ENCODE results near the gene CAPN7.

Gene CAPN7

DNA sequence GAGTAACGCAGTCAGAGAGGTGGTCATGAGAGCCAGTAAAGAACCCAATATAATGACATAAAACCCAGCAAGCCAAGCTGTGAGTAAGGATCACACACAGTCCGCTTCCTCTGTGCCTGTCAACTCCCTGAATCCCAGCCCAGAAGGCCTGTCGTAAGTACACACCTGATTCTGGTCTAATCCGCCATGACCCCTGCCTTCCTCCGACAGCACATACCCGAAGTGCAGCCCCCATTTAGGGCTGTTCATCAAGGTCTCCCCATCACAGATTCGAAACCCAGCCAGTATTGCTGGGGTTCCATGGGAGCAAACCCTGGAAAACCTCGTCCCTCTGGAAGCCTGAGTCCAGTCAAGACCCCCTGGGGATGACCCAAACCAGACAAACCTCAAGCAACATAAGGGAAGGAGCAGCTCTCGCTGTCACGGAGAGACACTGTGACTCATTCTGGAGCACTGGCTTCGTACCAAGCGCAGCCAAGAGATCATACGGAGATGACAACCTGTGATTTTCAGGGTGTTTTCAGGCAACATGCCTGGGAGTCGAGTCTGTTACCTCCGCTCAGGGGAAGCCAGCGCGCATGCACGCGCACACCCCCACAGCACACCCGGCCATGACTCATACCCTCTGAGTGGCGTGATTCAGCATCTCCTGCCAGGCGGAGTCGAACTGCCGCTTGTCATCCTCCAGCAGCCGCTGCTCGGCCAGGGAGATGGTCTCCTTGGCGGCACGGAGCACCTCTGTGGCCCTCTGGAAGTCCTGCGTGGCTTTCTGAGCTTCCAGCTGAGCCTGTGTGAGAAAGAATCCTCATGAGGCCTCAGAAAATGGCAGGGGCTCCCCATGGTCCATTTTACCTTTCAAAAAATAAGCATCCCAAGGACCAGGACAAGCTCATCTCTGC lies 63.3 kb downstream of the CAPN7 start:
- peak; percentile 87 for DNase-seq
- Mint-ChIP-seq H3K27me3 (peaks cover 8% of the 10 kb centered on the region), H3K9me3 (no peaks in the 10 kb centered on the region), H3K4me3 (peak overlapping the region; percentile 15), H3K4me1 (ENCODE audit: low read depth) (peaks cover 77% of the 10 kb centered on the region), H3K27ac (peak overlapping the region; percentile 87), H3K36me3 (ENCODE audit: low read depth) (peaks cover 5% of the 10 kb centered on the region)

- DNase-seq: no peak
- Mint-ChIP-seq H3K9me3 (peaks cover 2% of the 10 kb centered on the region), H3K27ac (no peak overlapping the region), H3K27me3 (peaks cover 8% of the 10 kb centered on the region), H3K4me1 (ENCODE audit: low read depth) (peaks cover 82% of the 10 kb centered on the region), H3K36me3 (ENCODE audit: low read depth) (peaks cover 7% of the 10 kb centered on the region), H3K4me3 (no peak overlapping the region)
Observed at GRCh38 chr3:15271030-15271429, 65.0 kb downstream of the CAPN7 start.

- Mint-ChIP-seq H3K4me1 (ENCODE audit: low read depth) (peaks cover 80% of the 10 kb centered on the region), H3K9me3 (peaks cover 2% of the 10 kb centered on the region), H3K4me3 (peak overlapping the region; percentile 28), H3K27me3 (peaks cover 8% of the 10 kb centered on the region), H3K36me3 (ENCODE audit: low read depth) (peaks cover 7% of the 10 kb centered on the region), H3K27ac (peak overlapping the region; percentile 56)
- peak; percentile 79 for DNase-seq
Observed at GRCh38 chr3:15271785-15272381, 65.8 kb downstream of the CAPN7 start.

DNA sequence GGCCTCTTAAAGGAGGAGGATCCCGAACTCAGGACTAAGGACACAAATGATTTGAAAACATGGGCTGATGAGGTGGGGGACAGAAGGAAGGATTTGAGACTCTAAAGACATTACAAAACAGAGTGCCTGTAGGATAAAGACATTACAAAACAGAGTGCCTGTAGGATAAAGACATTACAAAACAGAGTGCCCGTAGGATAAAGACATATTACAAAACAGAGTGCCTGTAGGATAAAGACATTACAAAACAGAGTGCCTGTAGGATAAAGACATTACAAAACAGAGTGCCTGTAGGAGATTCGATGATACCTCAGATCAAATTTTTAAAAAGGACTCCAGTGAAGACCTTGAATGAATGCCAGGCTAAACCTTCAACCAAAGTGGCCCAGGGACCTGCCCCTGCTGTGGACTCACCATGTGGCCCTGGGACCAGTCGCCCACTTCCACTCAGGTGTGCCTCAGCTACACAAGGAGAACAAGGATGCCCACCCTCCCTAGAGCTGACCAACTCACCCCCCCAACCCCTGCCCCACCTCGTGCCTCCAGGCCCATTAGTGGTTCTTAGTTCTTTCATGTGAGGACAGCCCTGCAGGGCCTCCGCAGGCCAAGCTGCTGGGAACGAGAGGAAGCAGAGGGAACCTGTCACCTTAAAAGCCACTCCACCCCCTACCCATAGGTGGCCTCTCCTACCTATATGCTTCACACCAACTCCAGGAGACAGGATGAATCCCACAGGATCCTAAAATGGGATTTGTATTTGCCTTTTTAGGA lies 66.6 kb downstream of the CAPN7 start:
- DNase-seq: peak; percentile 36
- Mint-ChIP-seq H3K4me3 (no peak overlapping the region), H3K27ac (peak overlapping the region; percentile 56), H3K27me3 (peaks cover 8% of the 10 kb centered on the region), H3K9me3 (peaks cover 2% of the 10 kb centered on the region), H3K4me1 (ENCODE audit: low read depth) (peaks cover 85% of the 10 kb centered on the region), H3K36me3 (ENCODE audit: low read depth) (peaks cover 7% of the 10 kb centered on the region)

- DNase-seq: peak; percentile 25
- no peak overlapping the region for H3K27ac Mint-ChIP-seq
- peaks cover 83% of the 10 kb centered on the region for H3K4me1 Mint-ChIP-seq (ENCODE audit: low read depth)
- H3K9me3 Mint-ChIP-seq: peaks cover 2% of the 10 kb centered on the region
- H3K27me3 Mint-ChIP-seq: peaks cover 8% of the 10 kb centered on the region
- no peak overlapping the region for H3K4me3 Mint-ChIP-seq
- H3K36me3 Mint-ChIP-seq (ENCODE audit: low read depth): peaks cover 7% of the 10 kb centered on the region
Observed at GRCh38 chr3:15273227-15273626, 67.2 kb downstream of the CAPN7 start.

DNA sequence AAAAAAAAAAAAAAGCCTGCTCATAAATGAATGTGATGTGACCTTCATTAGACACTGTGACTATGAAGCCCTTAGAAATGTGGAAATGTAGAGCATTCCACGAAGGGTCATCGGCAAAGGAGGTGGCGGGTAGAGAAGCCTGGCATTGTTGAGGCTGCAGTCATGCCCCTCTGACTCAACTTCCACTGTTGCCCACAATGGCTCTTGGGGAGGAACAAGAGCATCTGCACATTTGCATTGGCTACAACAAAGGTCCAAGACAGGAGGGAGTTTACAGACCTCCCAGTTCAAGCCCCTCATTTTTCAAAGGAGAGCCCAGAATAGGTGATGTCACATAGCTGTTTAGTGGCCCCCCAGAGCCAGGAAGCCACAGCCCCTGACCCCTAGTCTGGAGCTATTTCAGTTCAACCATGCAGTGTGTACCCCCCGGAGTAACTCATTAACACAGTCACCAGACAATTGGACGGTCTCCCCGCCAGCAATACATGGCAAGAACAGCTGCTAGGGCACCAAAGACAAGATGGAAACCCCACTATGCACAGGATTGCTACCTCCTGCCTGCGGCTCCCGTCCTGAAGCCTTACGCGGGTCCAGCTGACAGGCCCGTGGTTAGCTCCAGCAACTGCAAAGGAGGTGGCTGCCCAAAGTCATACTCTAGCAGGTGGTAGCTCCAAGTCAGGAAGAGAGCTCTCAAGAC lies 70.1 kb downstream of the CAPN7 start:
- Mint-ChIP-seq H3K27me3 (peaks cover 8% of the 10 kb centered on the region), H3K27ac (peak overlapping the region; percentile 86), H3K36me3 (ENCODE audit: low read depth) (peaks cover 2% of the 10 kb centered on the region), H3K9me3 (peaks cover 2% of the 10 kb centered on the region), H3K4me1 (ENCODE audit: low read depth) (peaks cover 84% of the 10 kb centered on the region), H3K4me3 (peak overlapping the region; percentile 32)
- no peak for DNase-seq

DNA sequence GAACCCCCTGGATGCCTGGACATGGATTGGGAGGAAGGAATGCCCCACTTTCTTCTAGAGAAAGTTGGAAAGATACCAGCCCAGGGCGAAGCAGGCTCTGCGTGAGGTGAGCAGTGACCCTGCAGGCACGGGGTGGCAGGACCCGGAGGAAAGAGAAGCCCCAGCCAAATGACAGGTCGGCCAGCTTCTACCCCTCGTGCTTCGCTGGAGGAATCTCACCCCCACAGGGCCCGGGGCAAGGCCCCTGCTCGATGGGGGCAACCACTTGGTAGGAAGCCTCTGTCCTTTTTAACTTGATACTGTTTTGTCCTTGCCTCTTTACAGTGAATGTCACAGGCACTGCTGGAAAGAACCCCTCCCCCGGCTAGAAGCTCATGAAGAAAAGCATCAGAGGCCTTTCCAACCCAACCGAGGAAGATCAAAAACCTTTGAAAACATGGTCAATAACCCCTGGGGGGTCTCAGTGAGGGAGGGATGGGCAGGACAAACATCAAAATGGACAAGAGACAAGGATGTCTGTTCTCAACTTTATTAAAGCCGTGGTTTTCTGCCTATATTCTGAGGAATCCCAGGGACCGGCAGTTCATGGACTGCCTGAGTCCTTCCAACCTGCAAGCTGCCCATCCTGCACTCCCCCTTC lies 71.9 kb downstream of the CAPN7 start:
- Mint-ChIP-seq H3K27ac (no peak overlapping the region), H3K36me3 (ENCODE audit: low read depth) (peaks cover 2% of the 10 kb centered on the region), H3K9me3 (peaks cover 2% of the 10 kb centered on the region), H3K27me3 (peaks cover 7% of the 10 kb centered on the region), H3K4me3 (no peak overlapping the region), H3K4me1 (ENCODE audit: low read depth) (peaks cover 72% of the 10 kb centered on the region)
- no peak for DNase-seq

DNA sequence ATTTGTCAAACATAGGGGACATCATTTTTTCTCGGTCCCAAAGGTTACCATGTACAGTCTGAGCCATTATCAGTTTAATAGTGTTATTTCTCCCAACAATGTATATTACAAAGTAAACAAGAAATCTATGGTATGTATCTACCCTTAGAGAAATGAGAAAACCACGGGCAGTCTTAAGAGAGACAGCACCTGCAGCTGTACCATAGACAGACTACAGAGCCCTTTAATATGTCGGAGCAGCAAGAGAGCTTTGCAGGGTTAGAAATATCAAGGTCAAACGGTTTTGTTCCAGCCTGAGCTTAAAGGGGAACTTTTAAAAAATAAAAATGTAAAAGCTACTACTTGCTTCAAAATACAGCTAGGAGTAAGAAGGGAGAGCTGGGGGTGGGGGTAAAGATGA lies 73.2 kb downstream of the CAPN7 start:
- Mint-ChIP-seq H3K27ac (peak overlapping the region; percentile 45), H3K9me3 (peaks cover 2% of the 10 kb centered on the region), H3K4me1 (ENCODE audit: low read depth) (peaks cover 71% of the 10 kb centered on the region)

DNA sequence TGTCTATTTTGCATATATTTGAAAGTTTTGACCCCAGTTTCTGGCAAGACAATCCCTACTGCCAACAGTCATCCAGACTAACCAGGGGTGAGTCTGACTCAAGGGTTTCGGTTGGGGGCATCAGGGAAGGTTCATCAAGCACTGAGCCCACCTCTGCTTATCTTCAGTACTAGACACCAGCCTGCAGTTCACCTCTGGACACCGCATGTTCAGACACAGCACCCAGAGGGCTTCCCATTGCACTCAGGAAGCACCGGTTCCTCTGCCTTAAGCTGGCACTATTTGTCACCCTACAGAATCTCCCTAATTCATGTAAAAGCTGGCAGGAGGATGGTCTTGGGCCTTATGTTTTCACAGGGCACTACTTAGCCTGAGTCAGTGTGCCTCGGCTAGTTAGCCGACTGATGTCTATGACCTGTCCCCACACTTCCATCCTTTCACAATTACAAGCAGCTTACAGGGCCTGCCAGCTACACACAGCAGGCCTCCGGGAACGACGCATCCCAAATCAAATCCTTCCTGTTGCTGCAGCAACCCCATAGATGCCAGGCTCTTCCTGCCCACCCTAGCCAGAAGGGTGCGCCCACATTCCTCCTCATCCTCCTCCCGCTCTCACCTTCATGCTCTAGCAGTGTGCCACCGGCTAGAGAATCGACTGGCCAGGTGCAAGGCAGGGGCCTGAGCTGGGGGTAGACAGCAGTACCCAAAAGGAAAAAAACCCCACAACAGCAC lies 73.8 kb downstream of the CAPN7 start:
- no peaks in the 10 kb centered on the region for H3K27me3 Mint-ChIP-seq
- H3K9me3 Mint-ChIP-seq: peaks cover under 1% of the 10 kb centered on the region
- peaks cover under 1% of the 10 kb centered on the region for H3K36me3 Mint-ChIP-seq (ENCODE audit: low read depth)
- no peak overlapping the region for H3K4me3 Mint-ChIP-seq
- DNase-seq: no peak
- peaks cover 70% of the 10 kb centered on the region for H3K4me1 Mint-ChIP-seq (ENCODE audit: low read depth)
- H3K27ac Mint-ChIP-seq: peak overlapping the region; percentile 45

More for the DNA sequence above, 73.2 kb downstream of the CAPN7 start:
- Mint-ChIP-seq H3K36me3 (ENCODE audit: low read depth) (peaks cover 2% of the 10 kb centered on the region), H3K4me3 (no peak overlapping the region), H3K27me3 (no peaks in the 10 kb centered on the region)
- no peak for DNase-seq

DNA sequence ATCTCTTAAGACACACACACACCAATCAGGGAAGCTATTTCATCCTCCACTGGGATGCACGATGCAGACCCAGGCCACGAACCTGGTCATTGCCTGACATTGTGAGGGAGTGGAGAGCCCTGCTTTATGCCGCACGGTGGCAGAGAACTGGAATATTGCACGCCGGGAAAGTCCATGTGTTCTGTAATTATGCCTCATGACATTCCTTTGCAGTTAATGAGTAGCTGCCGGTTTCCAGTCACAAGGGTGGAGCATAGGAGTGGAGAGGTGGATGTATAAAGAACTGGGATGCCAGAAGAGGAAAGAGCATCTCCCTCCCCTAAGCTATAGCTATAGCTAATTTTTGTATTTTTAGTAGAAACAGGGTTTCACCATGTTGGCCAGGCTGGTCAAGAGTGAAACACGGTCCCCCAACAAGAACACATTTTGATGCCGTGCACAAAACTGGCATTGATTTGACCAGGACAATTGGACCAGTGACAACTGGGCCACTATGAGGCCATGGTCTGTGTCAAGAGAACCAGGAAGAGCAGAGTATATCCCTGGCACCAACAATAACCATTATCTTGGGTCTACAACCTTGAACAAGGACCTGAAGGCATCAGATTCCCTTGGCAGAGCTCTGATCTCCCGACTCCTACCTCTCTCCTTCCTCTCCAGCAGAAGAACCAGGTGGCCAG lies 74.9 kb downstream of the CAPN7 start:
- Mint-ChIP-seq H3K4me1 (ENCODE audit: low read depth) (peaks cover 63% of the 10 kb centered on the region), H3K9me3 (no peaks in the 10 kb centered on the region), H3K36me3 (ENCODE audit: low read depth) (no peaks in the 10 kb centered on the region), H3K27ac (no peak overlapping the region), H3K27me3 (no peaks in the 10 kb centered on the region), H3K4me3 (no peak overlapping the region)
- DNase-seq: no peak

DNA sequence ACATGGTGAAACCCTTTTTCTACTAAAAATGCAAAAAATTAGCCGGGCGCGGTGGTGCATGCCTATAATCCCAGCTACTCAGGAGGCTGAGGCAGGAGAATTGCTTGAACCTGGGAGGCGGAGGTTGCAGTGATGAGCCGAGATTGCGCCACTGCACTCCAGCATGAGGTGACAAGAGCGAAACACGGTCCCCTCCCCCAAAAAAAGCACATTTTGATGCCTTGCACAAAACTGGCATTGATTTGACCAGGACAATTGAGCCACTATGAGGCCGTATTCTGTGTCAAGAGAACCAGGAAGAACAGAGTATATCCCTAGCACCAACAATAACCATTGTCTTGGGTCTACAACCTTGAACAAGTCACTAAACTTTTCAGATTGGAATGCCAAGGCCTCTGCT lies 75.8 kb downstream of the CAPN7 start:
- no peak overlapping the region for H3K27ac Mint-ChIP-seq

DNA sequence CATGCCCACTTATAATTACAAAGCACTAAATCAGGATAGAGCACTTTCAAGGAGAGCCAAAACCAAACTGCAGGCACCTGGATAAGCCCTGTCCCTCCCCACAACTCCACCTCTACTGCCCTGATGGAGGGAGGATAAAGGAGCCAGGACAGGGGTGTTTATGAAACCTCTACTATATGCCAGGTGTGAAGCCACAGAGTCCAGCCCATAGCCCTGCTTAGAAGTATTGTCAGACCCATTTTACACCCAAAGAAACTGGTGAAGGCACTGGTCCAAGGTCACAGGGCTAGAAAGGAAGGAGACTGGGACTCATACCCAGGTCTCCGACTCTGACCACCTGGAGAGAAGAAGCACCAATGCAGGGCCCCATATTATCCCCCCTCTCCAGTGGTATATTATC lies 77.7 kb downstream of the CAPN7 start:
- no peaks in the 10 kb centered on the region for H3K27me3 Mint-ChIP-seq
- no peak for DNase-seq
- H3K9me3 Mint-ChIP-seq: no peaks in the 10 kb centered on the region
- peaks cover 60% of the 10 kb centered on the region for H3K4me1 Mint-ChIP-seq (ENCODE audit: low read depth)
- H3K27ac Mint-ChIP-seq: peak overlapping the region; percentile 26
- no peak overlapping the region for H3K4me3 Mint-ChIP-seq
- H3K36me3 Mint-ChIP-seq (ENCODE audit: low read depth): no peaks in the 10 kb centered on the region

More for the DNA sequence above, 75.8 kb downstream of the CAPN7 start:
- Mint-ChIP-seq H3K4me1 (ENCODE audit: low read depth) (peaks cover 60% of the 10 kb centered on the region), H3K9me3 (no peaks in the 10 kb centered on the region), H3K4me3 (no peak overlapping the region), H3K27me3 (no peaks in the 10 kb centered on the region), H3K36me3 (ENCODE audit: low read depth) (no peaks in the 10 kb centered on the region)
- DNase-seq: no peak

Measured in activated T-cell treated with anti-CD3 and anti-CD28 coated beads, Interleukin-2, amount 50 U/mL, for 24 hours (primary cell).